ENCODE measurements around the gene MOK. TPM values are rescaled to one million over a fixed set of nuclear protein-coding genes. Genes with fewer than 3 reads are reported as not detected.

The MOK gene
- total RNA-seq, 1 donor: 40.6 TPM

DNA sequence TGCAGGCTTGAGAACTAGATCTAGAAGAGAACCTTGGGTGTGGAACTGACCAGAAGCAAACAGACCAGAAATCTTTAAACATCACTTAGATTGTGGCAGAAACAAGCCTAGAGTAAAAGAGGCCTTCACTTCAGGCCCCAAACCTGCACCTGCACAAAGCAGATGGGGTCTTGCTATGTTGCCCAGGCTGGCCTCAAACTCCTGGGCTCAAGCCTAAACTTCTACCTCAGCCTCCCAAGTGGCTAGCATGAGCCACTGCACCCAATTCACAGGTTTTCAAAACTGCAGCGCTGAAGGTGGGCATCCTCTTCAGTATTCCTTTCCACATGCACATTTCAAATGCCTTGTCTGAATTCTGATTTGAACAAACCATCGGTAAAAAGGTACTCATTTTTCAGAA, 19.9 kb downstream of the MOK start:
- TF ChIP-seq CTCF (IDR thresholded peaks at IDR 0.05; ENCODE audit: insufficient read depth, low read length): no peak
- no peak for DNase-seq (ENCODE audit: low read depth)
- no peak overlapping the region for H3K4me3 ChIP-seq (ENCODE audit: low read depth, low read length)

- no peak for TF ChIP-seq CTCF (IDR thresholded peaks at IDR 0.05; ENCODE audit: insufficient read depth, low read length)
- no peak overlapping the region for H3K4me3 ChIP-seq (ENCODE audit: low read depth, low read length)
- DNase-seq (ENCODE audit: low read depth): no peak
These were observed 21.3 kb downstream of the MOK start for GRCh38 chr14:102283631-102284129.

DNA sequence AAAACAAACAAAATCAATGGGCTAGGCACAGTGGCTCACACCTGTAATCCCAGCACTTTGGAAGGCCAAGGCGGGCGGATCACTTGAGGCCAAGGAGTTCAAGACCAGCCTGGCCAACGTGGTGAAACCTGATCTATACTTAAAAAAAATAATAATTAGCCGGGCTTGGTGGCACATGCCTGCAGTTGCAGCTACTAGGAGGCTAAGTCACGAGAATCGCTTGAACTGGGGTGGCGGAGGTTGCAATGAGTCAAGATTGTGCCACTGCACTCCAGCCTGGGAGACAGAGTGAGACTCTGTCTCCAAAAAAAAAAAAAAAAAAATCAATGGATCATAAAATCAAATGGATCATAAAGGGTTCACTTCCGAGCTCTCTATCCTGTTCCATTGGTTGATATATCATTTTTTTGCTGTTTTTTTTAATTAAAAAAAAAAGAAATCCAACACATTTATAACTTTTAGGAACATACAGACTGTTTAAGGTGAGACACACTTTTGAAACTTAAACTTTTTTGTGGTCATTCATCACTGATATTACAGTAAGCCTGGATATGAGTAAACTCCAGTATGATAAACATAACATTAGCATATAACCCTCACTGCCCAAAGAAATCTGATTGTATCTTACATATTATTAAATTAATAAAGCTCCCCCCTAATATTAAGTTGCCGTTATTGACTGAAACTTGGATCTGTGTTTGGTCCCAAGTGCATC, 22.1 kb downstream of the MOK start:
- TF ChIP-seq CTCF (IDR thresholded peaks at IDR 0.05; ENCODE audit: insufficient read depth, low read length): no peak
- H3K4me3 ChIP-seq (ENCODE audit: low read depth, low read length): no peak overlapping the region
- no peak for DNase-seq (ENCODE audit: low read depth)

GRCh38 chr14:102280376-102280962, 24.5 kb downstream of the MOK start:
- TF ChIP-seq CTCF (IDR thresholded peaks at IDR 0.05; ENCODE audit: insufficient read depth, low read length): no peak
- DNase-seq (ENCODE audit: low read depth): peak; percentile 97
- H3K4me3 ChIP-seq (ENCODE audit: low read depth, low read length): no peak overlapping the region

GRCh38 chr14:102279688-102280348, 25.1 kb downstream of the MOK start:
- no peak for TF ChIP-seq CTCF (IDR thresholded peaks at IDR 0.05; ENCODE audit: insufficient read depth, low read length)
- DNase-seq (ENCODE audit: low read depth): peak; percentile 99
- no peak overlapping the region for H3K4me3 ChIP-seq (ENCODE audit: low read depth, low read length)

DNA sequence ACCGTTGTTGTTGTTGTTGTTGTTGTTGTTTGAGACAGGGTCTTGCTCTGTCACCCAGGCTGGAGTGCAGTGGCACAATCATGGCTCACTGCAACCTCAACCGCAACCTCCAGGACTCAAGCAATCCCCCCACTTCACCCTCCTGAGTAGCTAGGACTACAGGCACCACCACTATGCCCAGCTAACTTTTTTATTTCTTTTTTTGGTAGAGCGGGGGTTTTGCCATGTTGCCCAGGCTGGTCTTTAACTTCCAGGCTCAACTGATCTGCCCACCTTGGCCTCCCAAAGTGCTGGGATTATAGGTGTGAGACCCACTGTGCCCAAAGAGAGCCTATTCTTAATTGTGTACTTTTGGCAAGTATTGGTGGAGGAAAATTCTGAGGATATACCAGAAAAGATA, 25.7 kb downstream of the MOK start:
- no peak for TF ChIP-seq CTCF (IDR thresholded peaks at IDR 0.05; ENCODE audit: insufficient read depth, low read length)
- no peak for DNase-seq (ENCODE audit: low read depth)
- no peak overlapping the region for H3K4me3 ChIP-seq (ENCODE audit: low read depth, low read length)
